ENCODE data around the gene SIL1.

The SIL1 gene

DNA sequence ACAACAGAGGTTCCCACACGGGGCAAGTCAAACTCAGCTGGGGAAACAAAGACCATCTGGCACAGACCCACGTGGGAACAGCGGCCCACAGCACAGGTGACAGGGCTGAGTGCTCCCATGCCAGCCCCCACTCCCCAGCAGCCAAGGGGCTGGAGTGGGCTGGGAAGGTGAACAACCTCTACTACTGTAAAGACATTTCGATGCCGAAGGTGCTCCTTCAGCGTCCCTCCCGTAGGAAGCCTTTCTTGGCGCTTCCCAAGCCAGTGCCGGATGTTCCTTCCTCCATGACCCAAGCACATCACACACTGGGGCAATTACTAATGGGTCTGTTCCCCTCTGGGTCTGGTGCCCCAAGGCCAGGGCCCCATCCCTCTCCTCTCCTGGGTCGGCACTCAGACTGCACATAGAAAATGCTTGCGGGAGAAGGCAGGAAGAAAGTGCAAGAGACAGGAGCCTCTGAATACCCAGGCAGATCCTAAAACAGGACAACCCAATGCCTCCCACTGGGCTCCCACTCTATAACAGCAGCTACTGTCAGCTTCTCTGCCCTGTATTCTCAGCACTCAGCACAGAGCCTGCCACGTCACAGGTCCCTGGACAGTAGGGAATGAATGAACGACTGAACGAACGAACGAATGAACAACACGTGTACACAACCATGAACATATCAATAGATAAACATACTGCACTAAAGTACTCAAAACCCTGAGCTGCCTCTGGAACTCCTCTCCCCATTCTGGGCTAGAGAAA lies 246.0 kb downstream of the SIL1 start:
- no peak for DNase-seq

DNA sequence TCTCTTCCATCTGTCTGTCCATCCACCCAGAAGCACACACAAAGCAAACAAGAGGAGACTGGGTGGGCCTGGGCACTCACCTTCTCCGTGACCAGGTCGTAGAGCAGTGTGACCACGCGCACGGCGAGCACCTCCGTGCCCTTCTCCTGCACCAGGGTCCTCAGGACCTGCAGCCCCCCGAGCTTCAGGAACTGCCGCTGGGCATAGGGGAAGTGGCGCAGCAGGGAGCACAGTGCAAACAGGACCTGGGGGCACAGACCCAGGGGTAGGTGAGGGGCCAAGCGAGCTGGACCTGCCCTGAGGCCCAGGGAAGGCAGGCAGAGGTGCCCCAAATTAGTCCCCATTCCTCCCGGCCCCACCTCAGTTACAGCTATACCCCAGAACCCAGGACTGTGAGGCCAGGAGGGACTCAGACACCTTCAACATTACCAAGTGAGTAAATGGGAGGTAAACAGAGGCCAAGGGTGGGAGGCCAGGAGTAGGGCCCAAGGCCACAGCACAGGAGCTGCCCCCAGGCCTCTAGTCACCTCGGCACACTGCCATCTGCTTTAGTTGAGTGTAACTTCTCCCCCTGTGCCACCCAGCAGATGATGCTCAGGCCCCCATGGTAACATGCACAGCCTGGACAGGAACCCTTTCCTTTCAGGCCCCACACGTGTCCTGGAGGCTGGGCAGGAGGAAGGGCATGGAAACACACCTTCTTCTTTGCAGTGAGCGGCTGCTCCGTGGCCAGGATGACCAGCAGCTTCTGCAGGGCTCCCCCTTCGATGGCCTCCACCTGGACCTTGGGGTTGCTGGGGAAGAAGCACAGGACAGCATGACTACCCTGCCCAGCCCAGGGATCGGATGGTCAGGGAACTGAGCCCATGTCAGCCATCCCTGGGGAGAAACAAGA lies 246.8 kb downstream of the SIL1 start:
- no peak for DNase-seq

DNA sequence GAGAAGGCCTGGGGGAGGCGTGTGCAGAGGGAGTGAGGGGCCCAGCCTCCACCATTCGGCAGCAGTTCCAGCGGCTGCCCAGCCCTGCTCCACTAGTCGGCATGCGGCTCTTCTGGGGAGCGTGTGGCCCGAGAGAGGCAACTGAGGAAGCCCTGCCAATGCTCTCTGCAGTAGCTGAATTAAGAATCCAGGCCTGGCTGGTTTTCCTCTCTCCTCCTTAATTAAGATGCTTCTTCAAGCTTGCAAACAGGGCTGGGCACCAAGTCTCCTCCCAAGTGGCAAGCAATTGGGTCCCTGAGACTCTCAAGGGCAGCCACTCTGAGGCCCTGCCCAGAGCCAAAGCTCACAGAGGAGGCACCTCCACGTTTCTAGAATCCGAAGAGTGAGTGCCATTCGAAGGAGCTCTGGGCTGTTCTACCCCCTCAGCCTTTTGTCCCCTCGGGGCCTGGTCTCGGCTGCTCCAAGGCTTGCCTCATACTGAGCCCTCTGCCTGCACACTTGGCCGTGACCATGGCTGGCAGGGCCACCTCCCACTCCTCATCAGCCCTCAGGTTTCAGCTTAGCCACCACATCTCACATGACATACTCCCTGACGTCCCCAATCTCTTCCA lies 247.6 kb downstream of the SIL1 start:
- no peak for DNase-seq

DNA sequence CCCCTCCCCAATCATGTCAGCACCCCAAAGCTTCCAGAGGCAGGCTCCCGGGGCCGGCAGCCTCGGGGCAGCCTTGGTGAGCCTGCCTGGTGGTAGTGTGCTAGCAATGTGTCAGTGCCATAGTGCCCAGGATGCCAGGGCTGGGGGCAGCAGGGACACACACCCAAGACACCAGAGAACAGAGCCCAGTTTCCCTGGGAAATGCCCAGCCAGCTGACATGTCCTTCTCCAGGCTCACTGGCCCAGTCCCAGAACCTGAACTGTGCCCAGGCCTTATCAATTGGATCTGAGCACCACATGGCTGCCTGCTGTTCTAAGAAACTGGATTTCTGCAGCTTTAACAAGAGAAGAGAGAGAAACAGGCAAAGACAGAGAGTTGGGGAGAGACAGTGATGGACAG lies 248.2 kb downstream of the SIL1 start:
- no peak for DNase-seq

DNA sequence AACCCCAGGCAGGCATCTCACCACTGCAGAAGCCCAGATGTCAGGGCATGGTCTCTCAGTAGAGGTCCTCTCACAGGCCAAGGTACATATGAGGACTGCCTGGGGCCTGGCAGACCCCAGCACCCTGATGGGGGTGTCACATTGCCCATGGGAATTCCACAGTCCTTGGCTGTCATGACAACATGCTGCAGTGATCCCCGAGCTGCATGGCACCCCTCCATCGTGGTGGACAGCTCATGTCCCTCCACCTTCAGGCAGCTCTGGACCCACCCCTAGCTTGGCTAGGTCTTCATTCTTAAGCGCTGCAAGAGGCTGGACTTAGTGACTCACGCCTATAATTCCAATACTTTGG lies 249.0 kb downstream of the SIL1 start:
- DNase-seq: no peak

DNA sequence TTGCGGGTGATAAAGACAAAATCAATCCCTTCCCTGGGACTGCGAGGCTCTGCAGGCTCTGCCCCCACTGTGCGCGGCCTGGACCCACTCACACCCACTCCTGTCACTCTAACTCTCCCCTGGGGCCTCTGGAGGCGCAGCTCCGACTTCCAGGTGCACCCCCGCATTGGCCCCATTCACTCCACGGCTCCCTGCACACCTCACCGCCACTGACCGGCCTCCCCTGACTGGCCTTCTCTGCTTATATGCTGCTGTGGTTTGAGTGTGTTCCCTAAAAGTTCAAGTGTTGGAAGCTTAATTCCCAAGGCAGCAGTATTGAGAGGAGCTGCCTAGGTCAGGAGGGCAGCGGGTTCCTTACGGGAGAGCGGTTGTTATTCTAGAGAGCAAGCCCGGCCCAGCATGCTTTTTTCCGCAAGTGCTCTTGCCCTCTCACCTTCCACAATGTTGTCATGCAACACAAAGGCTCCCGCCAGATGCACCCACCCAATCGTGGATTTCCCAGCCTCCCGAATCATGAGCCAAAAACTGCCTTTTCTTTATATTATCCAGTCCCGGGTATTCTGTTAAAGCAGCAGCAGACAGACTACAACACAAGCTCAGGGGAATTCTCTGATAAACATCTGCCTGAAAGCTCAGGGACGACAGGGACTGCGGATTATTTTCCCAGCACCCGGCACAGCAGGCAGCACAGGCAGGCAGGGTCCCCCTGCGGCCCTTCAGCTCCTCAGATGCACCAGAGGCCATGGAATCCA lies 249.5 kb downstream of the SIL1 start:
- DNase-seq: no peak

DNA sequence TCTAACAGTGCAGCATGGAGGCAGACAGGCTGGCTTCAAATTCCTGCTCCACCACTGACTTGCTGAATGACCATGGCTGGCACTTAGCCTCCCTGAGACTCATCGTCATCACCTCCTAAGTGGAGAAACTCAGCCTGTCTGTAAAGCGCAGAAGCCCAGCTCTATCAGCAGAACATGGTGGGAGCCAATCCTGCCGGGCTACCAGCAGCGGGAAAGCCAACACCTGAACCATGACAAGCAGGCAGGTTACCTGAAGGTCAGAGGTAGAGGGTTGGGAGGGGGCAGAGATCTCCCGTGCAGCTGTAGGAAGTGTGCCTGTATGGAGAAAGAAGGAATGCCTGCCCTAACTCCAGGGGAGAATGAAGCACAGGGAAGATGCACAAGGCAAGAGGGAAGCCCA lies 250.4 kb downstream of the SIL1 start:
- DNase-seq: no peak

DNA sequence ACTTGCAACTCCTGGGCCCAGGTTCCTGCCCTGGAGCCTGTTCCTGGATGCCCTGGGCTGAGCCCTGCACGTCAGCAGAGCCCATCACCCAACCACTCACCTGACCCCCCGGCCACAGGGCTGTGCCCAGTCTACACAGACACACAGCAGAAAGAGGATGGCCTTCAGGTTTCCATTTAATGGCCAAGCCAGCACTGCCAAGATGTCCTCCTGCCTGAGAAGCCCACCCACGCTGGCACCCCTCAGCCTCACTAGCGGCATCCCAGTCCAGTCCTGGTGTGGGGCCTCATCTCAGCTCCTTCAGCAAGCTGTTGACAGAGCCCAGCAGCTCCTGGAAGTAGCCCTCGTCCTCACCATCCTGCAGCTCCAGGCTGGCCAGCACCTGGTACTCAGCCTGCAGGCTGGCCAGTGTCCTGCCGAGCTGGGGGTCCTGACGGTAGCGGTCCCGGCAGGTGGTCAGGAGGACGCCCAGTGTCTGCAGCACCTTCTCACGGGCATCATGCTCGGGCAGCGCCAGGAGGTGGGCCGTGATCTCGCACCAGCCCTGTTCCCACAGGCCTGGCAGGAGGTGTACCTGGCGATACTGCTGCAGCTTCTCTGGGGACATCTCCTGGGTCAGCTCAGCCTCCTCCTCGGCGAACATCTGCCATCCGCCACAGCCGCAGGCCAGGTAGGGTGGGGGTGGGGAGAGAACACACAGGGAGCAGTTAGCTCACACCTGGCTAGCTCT lies 251.2 kb downstream of the SIL1 start:
- DNase-seq: no peak

DNA sequence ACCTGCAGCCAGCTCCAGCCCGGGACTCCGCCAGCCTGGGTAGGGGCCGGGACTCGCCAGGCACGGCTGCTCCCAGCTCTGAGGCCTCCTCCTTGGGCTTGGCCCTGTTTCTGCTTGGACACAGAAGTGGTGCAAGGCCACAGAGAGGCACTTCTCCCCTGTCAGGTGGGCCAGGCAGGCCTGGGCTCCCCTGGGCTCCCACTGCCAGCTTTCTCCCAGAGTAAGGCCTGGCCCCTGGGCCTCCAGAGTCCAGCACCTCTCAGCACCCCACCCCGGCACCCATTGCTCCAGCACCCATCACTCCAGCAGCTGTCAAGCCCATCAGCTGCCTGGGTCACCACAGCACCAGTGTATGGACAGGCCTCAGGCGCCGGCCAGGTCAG lies 251.9 kb downstream of the SIL1 start:
- no peak for DNase-seq

DNA sequence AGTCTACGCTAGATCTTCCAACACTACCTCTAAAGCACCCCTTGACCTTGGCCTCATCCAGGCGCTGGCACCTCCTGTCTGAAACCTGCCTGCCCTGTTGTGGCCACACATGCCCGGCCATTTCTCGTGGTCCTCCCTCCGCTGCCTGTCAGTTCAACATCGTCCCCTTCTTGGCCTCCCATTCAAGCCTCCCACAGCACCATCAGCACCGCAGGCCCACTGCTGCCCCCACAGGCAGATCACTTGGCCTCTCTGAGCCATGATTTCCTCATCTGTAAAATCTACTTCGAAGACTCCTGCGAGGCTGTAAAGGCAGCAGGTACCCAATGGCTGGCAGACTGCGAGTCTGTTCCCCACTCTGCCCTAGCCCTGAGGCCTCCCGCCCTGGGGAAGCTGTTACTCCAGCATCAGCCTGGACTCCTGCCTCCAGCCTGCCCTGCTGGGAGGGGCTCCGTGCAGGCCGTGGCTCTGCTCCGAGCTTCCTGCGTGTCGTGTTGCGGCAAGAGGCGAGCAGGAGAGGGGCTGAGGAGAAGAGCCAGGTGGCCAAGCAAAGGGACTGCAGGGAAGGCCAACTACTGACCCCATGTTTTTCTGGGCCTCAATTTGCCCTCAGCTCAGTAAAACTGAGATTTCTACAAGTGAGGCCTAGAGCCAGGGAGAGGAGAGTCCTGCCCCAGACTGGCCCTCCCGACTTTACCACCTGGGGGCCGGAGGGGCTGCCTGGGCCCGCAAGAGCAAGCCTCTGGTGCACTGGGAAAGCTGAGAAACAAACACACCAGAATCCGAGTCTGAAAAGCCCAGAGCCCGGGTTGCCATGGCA lies 252.5 kb downstream of the SIL1 start:
- DNase-seq: no peak

DNA sequence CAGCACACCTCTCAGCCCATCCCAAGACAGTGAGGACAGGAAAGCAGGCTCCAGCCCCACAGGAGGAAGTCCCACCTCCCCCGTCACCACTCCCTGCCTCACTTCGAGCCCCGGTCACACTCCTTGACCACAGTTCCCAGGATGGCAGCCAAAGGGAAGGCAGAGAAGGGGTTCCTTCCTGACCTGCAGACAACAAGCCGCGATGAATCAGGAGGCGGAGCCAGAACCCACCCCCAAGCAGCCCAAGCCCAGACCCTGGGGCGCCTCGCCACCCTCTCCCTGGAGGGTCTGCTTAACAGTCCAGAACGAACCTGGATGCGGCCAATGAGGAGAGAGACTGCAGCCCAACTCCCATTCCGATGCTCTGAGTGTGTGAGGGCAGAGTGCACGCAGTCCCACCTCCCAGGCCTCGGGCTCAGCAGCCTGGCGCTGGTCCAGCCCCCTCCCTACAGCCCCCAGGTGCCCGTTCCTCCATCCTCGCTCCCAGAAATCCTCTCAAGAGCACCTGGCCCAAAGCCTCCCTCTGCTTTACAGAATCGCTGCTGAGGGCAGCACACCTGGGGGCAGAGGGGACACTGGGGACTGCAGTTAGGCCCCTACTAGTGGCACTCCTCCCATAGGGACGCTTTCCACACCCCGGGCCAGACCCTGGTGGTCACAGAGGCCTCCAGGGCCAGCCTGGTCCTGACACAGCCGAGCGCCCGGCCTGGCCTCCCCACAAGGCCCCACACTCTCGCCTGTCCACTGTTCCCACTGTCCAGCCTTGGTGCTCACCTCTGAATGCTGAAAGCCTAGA lies 253.4 kb downstream of the SIL1 start:
- DNase-seq: no peak

DNA sequence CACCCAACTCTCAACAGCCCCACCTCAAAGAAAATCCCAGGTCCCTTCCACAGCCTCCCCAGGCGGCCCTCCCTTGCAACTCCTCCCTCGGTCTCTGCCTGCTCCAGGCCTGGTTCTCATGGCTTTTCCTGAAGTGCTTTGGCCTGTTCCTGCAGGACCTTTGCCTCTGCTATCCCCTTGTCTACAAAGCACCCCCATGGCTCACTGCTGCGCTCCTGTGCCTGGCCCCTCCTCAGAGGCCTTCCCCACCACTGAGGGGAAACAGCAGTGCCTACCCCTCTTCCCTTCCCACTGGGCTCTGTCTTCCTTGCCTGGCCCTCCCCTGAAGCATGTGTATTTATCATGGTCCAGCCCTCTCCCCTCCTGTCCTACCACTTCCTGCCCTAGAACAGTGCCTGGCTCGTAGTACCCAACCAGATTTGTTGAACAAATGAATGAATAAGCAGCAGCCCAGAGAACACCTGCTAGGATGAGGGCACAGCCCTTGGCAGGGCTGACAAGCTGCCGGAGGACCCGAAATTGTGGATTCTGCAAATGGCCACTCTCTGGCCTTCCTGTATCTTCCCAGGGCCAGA lies 254.5 kb downstream of the SIL1 start:
- no peak for DNase-seq

DNA sequence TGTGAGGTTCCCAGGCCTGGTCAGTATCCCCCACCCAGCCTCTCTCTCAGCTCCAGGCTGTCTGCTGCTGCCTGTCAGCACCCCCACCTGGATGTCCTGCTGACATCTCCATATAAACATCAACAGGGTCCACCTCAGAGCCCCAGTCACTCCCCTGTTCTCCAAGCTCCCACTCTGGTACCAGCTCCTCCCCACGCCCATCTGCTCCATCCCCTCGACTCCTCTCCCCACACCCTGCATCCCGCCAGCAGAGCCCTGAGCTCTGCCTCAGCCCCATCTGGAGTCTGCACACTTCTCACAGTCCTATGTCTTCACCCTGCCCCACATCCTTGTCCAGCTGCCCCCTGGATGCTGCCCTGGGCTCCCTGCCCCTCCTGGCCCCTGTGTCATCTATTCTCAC lies 255.3 kb downstream of the SIL1 start:
- DNase-seq: no peak

DNA sequence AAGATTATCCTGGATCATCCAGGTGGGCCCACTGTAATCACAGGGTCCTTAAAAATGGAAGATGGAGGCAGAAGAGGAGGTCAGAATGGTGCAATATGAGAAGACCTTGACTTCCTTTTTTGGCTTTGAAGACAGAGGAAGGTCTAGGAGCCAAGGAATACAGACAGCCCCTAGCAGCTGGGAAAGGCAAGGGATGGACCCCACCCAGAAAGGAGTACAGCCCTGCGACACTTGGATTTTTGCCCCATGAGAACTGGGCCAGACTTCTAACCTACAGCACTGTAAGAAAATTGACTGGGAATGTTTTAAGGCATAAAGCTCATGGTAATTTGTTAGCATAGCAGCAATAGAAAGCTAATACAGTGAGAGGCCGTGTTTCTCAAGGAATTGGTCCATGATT lies 256.1 kb downstream of the SIL1 start:
- no peak for DNase-seq

DNA sequence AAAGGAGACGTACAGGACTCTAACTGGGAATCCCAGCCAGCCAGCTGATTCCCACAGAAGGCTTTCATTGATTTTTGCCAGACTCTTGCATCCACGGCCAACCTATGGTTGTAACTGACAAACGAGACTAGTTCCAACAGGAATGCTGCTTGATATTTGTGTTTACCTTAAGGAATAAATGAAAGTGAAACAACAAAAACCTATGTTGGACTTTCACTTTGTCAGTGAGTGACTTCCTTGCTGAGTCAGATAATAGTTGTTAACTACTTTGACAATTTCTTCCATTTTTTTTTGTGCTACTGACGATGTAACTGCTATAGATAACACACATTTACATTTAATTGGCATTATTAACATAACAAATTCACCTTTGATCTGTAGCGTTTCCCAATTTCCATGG lies 259.6 kb downstream of the SIL1 start:
- DNase-seq: no peak

DNA sequence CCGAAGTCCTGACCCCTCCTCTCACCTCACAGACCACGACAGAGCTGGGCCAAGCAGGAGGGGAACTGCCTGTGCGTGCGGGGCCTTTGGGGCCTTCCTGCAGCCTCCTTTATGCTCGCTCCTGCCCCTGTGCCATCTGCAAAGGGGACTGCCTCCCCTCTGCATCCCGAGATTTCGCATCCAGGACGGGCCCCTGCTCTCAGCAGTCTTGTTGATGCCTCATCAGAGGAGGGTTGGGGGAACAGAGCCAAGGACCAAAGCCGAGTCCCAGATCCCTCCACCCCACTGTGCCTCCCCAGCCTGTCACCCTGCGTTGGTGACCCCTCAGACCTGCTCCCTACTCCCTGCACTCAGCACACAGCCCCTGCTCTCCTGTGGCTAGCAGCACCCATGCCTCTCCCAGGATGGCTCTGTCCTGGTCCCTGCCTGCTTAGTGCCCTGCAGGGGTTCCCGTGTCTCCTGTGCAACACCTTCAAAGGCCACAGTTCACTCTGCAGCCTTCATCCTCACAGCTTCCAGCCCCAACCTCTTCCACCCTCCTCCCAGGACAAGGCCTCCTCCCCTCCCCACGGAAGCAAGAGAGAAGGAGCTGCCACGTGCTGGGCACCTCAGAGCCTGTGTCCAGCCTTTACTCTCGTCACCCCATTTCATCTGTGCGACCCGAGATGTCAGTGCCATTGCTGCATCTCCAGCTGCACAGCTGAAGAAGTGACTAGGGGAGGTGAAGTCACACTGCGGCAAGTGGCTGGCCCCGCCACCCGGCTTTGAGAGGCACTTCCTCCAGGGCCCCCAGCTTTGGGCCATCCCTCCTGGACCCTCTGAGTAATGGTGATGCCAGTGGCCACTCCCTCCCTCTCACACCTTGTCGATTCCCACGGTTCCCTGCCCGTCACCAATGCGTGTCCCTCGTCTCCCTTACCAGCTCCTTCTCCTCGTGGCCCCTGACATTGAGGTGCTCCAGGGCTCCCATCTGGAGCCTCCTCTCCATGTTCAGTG lies 260.5 kb downstream of the SIL1 start:
- no peak for DNase-seq

DNA sequence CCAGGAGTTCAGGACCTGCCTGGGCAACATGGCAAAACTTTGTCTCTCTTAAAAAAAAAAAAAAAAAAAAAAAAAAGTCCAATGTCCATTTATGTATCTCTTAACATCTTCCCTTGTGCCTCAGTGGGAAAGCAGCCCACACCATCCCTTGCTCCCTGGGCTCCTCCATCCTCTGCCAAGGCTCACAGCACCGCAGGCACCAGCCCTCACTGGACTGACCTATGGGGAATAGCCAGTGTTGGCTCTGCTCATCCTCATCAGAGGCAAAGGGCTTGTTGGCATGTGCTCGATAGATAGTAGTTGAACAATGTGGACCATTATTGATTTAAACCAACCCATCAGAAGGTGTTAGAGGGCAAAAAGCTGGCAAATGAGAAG lies 261.2 kb downstream of the SIL1 start:
- no peak for DNase-seq

DNA sequence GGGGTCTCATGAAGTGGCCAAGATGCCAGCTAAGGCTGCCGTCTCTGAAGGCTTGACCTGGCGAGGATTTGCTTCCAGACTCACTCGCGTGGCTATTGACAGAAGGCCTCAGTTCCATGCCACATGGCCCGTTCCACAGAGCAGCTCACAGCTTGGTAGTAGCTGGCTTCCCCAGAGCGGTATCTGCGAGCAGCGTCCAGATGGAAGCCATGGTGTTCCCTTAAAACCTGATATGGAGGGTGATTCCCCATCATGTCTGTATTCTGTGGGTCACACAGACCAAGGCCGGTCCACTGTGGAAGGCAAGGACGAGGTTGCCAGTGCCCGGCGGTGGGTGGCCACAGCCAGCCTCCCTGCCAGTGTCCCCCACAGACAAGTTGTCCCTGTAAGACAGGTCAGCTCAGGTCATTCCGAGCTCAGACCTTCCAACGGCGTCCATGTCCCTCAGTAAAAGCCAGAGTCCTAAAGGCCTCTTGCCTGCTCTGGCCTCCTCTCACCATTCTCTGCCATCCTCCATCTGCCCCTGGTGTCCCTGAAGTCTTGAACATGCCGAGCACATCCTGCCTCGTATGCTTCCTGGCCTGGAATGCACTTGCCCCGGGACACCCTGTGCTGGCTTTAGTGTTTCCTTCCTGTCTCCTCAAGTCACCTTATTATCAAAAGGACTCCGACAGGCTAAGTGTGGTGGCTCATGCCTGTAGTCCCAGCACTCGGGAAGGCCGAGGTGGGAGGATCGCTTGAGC lies 261.8 kb downstream of the SIL1 start:
- DNase-seq: no peak

DNA sequence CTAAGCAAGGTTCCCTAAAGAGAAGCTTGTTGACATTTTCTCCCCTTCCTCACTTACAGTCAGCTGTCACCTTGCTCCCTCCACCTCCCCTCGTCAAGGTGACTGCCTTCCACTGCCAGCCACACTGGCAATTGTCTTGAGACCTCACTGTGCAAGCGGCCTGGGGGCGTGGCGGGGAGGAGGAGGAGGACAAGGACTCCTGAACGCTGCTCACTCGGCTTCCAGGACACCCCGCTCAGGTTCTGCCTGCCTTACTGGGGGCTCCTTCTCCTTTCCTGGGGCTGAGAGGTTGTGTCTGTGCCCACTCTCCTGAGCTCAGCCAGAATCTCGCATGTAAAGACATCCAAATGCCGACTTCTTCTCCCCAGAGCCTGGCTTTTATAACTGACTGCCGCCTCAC lies 262.7 kb downstream of the SIL1 start:
- no peak for DNase-seq

All from NCI-H2107 (cell line).